MCF 10A (cell line): Measurements from ENCODE around the gene CHEK1. TPM values are rescaled to one million over a fixed set of nuclear protein-coding genes. Genes with fewer than 3 reads are reported as not detected.

ENCODE experiments used
- BruUV-seq: library from RNA; stranded (reverse); fragments of 400-500 nt; replicated peaks from 2 replicates; lab custom pipeline; 2021; lab: Mats Ljungman, UMichigan
- CTCF ChIA-PET: fragments of 300-600 bp; sonication (Branson Sonifier 250); formaldehyde crosslinking; extraction: SDS; loops from one replicate; lab custom pipeline; 2021; ENCODE audit warnings: antibody characterized with exemption, inconsistent platforms; lab: Yijun Ruan, JAX
- POLR2A ChIA-PET: fragments of 300-600, 350-650 bp; sonication (Branson Sonifier 250); formaldehyde crosslinking; extraction: SDS; loops from one replicate; lab custom pipeline; 2020; ENCODE audit warnings: antibody characterized with exemption, inconsistent platforms; lab: Yijun Ruan, JAX
- DNase-seq: peaks from one replicate; pipeline ENCODE4 v3.0.0-alpha.2; 2018; ENCODE audit not compliant: unreplicated experiment
- H3K27ac Mint-ChIP-seq: one replicate; pipeline ENCODE4 v1.8.0; 2022; ENCODE audit warnings: mild to moderate bottlenecking, low read depth, mixed read lengths; ENCODE audit not compliant: unreplicated experiment
- H3K27me3 Mint-ChIP-seq: one replicate; pipeline ENCODE4 v1.8.0; 2022; ENCODE audit warnings: mixed read lengths; ENCODE audit not compliant: insufficient read depth, unreplicated experiment
- H3K36me3 Mint-ChIP-seq: one replicate; pipeline ENCODE4 v1.8.0; 2022; ENCODE audit warnings: mild to moderate bottlenecking, moderate library complexity, mixed read lengths; ENCODE audit not compliant: insufficient read depth, unreplicated experiment
- H3K4me1 Mint-ChIP-seq: one replicate; pipeline ENCODE4 v1.8.0; 2022; ENCODE audit warnings: mixed read lengths; ENCODE audit not compliant: insufficient read depth, unreplicated experiment
- H3K4me3 Mint-ChIP-seq: one replicate; pipeline ENCODE4 v1.8.0; 2022; ENCODE audit warnings: mild to moderate bottlenecking, moderate library complexity, mixed read lengths; ENCODE audit not compliant: unreplicated experiment
- H3K9me3 Mint-ChIP-seq: one replicate; pipeline ENCODE4 v1.8.0; 2022; ENCODE audit warnings: mixed read lengths; ENCODE audit not compliant: unreplicated experiment
- intact Hi-C: fragments of 100-400 bp; cut with micrococcal nuclease; formaldehyde crosslinking; loops from 2 replicates; pipeline ENCODE4 v1.14.1; 2022
- total RNA-seq: library from RNA; stranded (reverse); gene quantifications from 2 replicates; pipeline ENCODE4 v1.2.3, GENCODE V29; 2022
- TF ChIP-seq, protein P1 (sequence below): fragments of 200-600 bp; IDR thresholded peaks from one replicate; pipeline ENCODE4 v1.8.0; 2022; ENCODE audit warnings: antibody characterized with exemption, mild to moderate bottlenecking; ENCODE audit not compliant: unreplicated experiment

CHEK1 gene
- total RNA-seq, 1 experiment from 2014 or later: 33.3 TPM

GRCh38 chr11:125626288-125626950 lies 1.5 kb downstream of the CHEK1 start:
- BruUV-seq: no TSS peak
- POLR2A ChIA-PET: interaction anchor here (0.6 to 3.3 kb wide), 12 partner anchors 9 to 277 kb away, joined by 3 to 66 read pairs (median 5); partner anchors contain the start of genes EI24, HYLS1, PUS3 and STT3A
- intact Hi-C loops: loop anchor here (1.0 kb wide), 1 partner anchor 248 kb away; no protein-coding TSS in a partner anchor
- Mint-ChIP-seq H3K27ac (peak overlapping the region; percentile 78), H3K9me3 (no peaks in the 10 kb centered on the region), H3K4me3 (peak overlapping the region; percentile 87), H3K27me3 (no peaks in the 10 kb centered on the region), H3K4me1 (peaks cover 33% of the 10 kb centered on the region), H3K36me3 (peaks cover 34% of the 10 kb centered on the region)
- peak; percentile 97 for DNase-seq
- CTCF ChIA-PET: interaction anchor here (0.5 to 1.3 kb wide), 21 partner anchors 10 to 741 kb away, joined by 3 to 11 read pairs (median 3); partner anchors contain the start of gene HYLS1
- TF ChIP-seq, protein P1, sequence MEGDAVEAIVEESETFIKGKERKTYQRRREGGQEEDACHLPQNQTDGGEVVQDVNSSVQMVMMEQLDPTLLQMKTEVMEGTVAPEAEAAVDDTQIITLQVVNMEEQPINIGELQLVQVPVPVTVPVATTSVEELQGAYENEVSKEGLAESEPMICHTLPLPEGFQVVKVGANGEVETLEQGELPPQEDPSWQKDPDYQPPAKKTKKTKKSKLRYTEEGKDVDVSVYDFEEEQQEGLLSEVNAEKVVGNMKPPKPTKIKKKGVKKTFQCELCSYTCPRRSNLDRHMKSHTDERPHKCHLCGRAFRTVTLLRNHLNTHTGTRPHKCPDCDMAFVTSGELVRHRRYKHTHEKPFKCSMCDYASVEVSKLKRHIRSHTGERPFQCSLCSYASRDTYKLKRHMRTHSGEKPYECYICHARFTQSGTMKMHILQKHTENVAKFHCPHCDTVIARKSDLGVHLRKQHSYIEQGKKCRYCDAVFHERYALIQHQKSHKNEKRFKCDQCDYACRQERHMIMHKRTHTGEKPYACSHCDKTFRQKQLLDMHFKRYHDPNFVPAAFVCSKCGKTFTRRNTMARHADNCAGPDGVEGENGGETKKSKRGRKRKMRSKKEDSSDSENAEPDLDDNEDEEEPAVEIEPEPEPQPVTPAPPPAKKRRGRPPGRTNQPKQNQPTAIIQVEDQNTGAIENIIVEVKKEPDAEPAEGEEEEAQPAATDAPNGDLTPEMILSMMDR: peak; percentile 36

- intact Hi-C loops: no loop called here
These were observed 2.4 kb downstream of the CHEK1 start for GRCh38 chr11:125627236-125627910.

DNA sequence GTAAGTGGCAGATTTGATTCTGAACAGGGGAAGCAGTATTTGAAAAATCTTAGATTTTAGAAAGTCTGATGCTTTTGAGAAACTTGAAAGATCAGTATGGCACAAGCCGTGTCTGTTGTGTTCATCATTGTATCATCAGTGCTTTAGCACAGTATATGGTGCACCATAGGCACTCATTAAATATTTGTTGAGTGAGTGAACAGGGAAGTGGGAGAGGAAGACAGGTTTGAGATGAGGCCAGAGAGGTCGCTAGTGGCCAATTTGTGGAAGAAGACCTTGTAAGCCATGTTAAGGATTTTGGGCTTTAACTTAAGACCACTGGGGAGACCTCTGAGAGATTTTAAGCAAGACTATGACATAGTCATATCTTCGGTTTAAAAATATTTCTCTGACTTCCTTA lies 12.9 kb downstream of the CHEK1 start:
- Mint-ChIP-seq H3K9me3 (no peaks in the 10 kb centered on the region), H3K4me3 (no peak overlapping the region), H3K36me3 (peaks cover 52% of the 10 kb centered on the region), H3K4me1 (peaks cover 9% of the 10 kb centered on the region), H3K27ac (peak overlapping the region; percentile 8), H3K27me3 (no peaks in the 10 kb centered on the region)
- intact Hi-C loops: no loop called here
- TF ChIP-seq, protein P1: no peak
- ChIA-PET POLR2A (no interaction called here), CTCF (interaction anchor here (1.6 kb wide), 1 partner anchor 11 kb away, joined by 11 read pairs; no protein-coding TSS in a partner anchor)
- no TSS peak for BruUV-seq
- DNase-seq: no peak

More at GRCh38 chr11:125627236-125627910, 2.4 kb downstream of the CHEK1 start:
- ChIA-PET POLR2A (interaction anchor here (0.6 to 3.3 kb wide), 9 partner anchors 10 to 276 kb away, joined by 3 to 66 read pairs (median 6); partner anchors contain the start of genes EI24, HYLS1, PUS3 and STT3A), CTCF (interaction anchor here (0.6 to 1.3 kb wide), 18 partner anchors 10 to 566 kb away, joined by 3 to 11 read pairs (median 4); partner anchors contain the start of gene HYLS1)
- no TSS peak for BruUV-seq
- Mint-ChIP-seq H3K36me3 (peaks cover 27% of the 10 kb centered on the region), H3K27me3 (no peaks in the 10 kb centered on the region), H3K9me3 (no peaks in the 10 kb centered on the region), H3K4me1 (peaks cover 24% of the 10 kb centered on the region), H3K4me3 (peak overlapping the region; percentile 87), H3K27ac (peak overlapping the region; percentile 78)
- peak; percentile 10 for DNase-seq
- TF ChIP-seq, protein P1: no peak

GRCh38 chr11:125638315-125638714 lies 13.4 kb downstream of the CHEK1 start:
- ChIA-PET POLR2A (no interaction called here), CTCF (no interaction called here)
- no peaks in the 10 kb centered on the region for H3K9me3 Mint-ChIP-seq
- peaks cover 50% of the 10 kb centered on the region for H3K36me3 Mint-ChIP-seq
- H3K4me3 Mint-ChIP-seq: no peak overlapping the region
- intact Hi-C loops: no loop called here
- H3K4me1 Mint-ChIP-seq: peaks cover 9% of the 10 kb centered on the region
- H3K27ac Mint-ChIP-seq: no peak overlapping the region
- DNase-seq: no peak
- BruUV-seq: no TSS peak
- no peaks in the 10 kb centered on the region for H3K27me3 Mint-ChIP-seq
- TF ChIP-seq, protein P1: no peak
